IMR-90 (cell line): Measurements from ENCODE around the gene PRR36. TPM values are rescaled to one million over a fixed set of nuclear protein-coding genes. Genes with fewer than 3 reads are reported as not detected.

Experiments
- ATAC-seq: fragments of 200-7000 bp; cut with Tn5 transposase; 2 replicates; pipeline ENCODE4 v1.9.1; 2020; ENCODE audit warnings: low read depth, mild to moderate bottlenecking, moderate library complexity
- BruUV-seq: library from RNA; stranded (reverse); fragments of 400-500 nt; replicated peaks from 2 replicates; lab custom pipeline; 2021; lab: Mats Ljungman, UMichigan
- CTCF ChIA-PET: fragments of 300-600 bp; formaldehyde crosslinking; extraction: SDS; loops from one replicate; lab custom pipeline; 2021; ENCODE audit warnings: antibody characterized with exemption; lab: Yijun Ruan, JAX
- POLR2A ChIA-PET: fragments of 300-600 bp; sonication (Branson Sonifier 250); formaldehyde crosslinking; loops from one replicate; lab custom pipeline; 2022; ENCODE audit warnings: antibody characterized with exemption; ENCODE audit not compliant: unreplicated experiment; lab: Charles Lee
- DNase-seq: peaks from one replicate; pipeline ENCODE4 v3.0.0; 2013
- H2AFZ ChIP-seq: replicated peaks from 2 replicates; pipeline ENCODE3; 2013; ENCODE audit warnings: low read length, mild to moderate bottlenecking; ENCODE audit not compliant: poor library complexity
- H2AK5ac ChIP-seq: 2 replicates; pipeline ENCODE4 v1.6.1; 2013; ENCODE audit warnings: low read depth, low read length, inconsistent platforms
- H2AK9ac ChIP-seq: replicated peaks from 2 replicates; pipeline ENCODE3; 2013; ENCODE audit warnings: mild to moderate bottlenecking, low read depth, low read length, moderate library complexity; ENCODE audit not compliant: poor library complexity
- H2BK120ac ChIP-seq: 2 replicates; pipeline ENCODE4 v1.6.1; 2013; ENCODE audit warnings: low read depth, low read length, inconsistent platforms
- H2BK15ac ChIP-seq: 3 replicates; pipeline ENCODE4 v1.6.1; 2013; ENCODE audit warnings: low read depth, low read length, inconsistent platforms
- H2BK20ac ChIP-seq: 2 replicates; pipeline ENCODE4 v1.6.1; 2013; ENCODE audit warnings: low read depth, mild to moderate bottlenecking, inconsistent platforms, low read length, moderate library complexity
- H2BK5ac ChIP-seq: 2 replicates; pipeline ENCODE4 v1.6.1; 2013; ENCODE audit warnings: mild to moderate bottlenecking, low read depth, low read length, inconsistent platforms; ENCODE audit not compliant: poor library complexity, severe bottlenecking
- H3K14ac ChIP-seq: replicated peaks from 2 replicates; pipeline ENCODE4 v1.6.1; 2013; ENCODE audit warnings: low read depth, low read length, inconsistent platforms
- H3K18ac ChIP-seq: 2 replicates; pipeline ENCODE4 v1.6.1; 2013; ENCODE audit warnings: low read depth, low read length, control low read depth
- H3K23ac ChIP-seq: 2 replicates; pipeline ENCODE4 v1.6.1; 2013; ENCODE audit warnings: low read depth, low read length, inconsistent platforms
- H3K27ac ChIP-seq: 2 replicates; pipeline ENCODE4 v1.5.1; 2013; ENCODE audit warnings: mild to moderate bottlenecking, control low read depth, low read length; ENCODE audit not compliant: insufficient read depth
- H3K27me3 ChIP-seq: 2 replicates; pipeline ENCODE4 v1.6.1; 2013; ENCODE audit warnings: low read length; ENCODE audit not compliant: control insufficient read depth, insufficient read depth
- H3K36me3 ChIP-seq: 2 replicates; pipeline ENCODE4 v1.6.1; 2013; ENCODE audit warnings: low read length, mixed read lengths; ENCODE audit not compliant: control insufficient read depth, insufficient read depth
- H3K4ac ChIP-seq: 2 replicates; pipeline ENCODE4 v1.6.1; 2013; ENCODE audit warnings: low read depth, low read length, inconsistent platforms
- H3K4me1 ChIP-seq: 2 replicates; pipeline ENCODE4 v1.6.1; 2013; ENCODE audit warnings: low read length, mixed read lengths; ENCODE audit not compliant: control insufficient read depth, insufficient read depth
- H3K4me2 ChIP-seq: 2 replicates; pipeline ENCODE4 v1.6.1; 2013; ENCODE audit warnings: low read depth, mild to moderate bottlenecking, control low read depth, low read length, moderate library complexity
- H3K4me3 ChIP-seq: 2 replicates; pipeline ENCODE4 v1.5.1; 2013; ENCODE audit warnings: low read depth, mild to moderate bottlenecking, control low read depth, low read length, moderate library complexity; ENCODE audit not compliant: insufficient read depth
- H3K56ac ChIP-seq: 2 replicates; pipeline ENCODE4 v1.6.1; 2013; ENCODE audit warnings: low read length, inconsistent platforms; ENCODE audit not compliant: insufficient read depth; ENCODE audit errors: extremely low read depth
- H3K79me1 ChIP-seq, 2 experiments: 2 replicates each; pipeline ENCODE4 v1.6.1; 2013; ENCODE audit warnings: low read length in 2 of 2, inconsistent platforms in 1 of 2, low read depth in 1 of 2
- H3K9ac ChIP-seq: 2 replicates; pipeline ENCODE4 v1.6.1; 2013; ENCODE audit warnings: low read depth, low read length, control low read depth
- H3K9me1 ChIP-seq: 2 replicates; pipeline ENCODE4 v1.6.1; 2013; ENCODE audit warnings: low read length, inconsistent platforms; ENCODE audit not compliant: insufficient read depth
- H3K9me3 ChIP-seq: 2 replicates; pipeline ENCODE4 v1.6.1; 2013; ENCODE audit warnings: low read length; ENCODE audit not compliant: control insufficient read depth, insufficient read depth
- H4K20me1 ChIP-seq: 2 replicates; pipeline ENCODE4 v1.6.1; 2013; ENCODE audit warnings: low read length, inconsistent platforms; ENCODE audit not compliant: insufficient read depth
- H4K5ac ChIP-seq: 2 replicates; pipeline ENCODE4 v1.6.1; 2013; ENCODE audit warnings: mild to moderate bottlenecking, low read depth, low read length, control low read depth
- H4K8ac ChIP-seq, 2 experiments: 2 replicates each; pipeline ENCODE4 v1.6.1; 2013; ENCODE audit warnings: low read depth in 2 of 2, low read length in 2 of 2, control low read depth in 1 of 2, inconsistent platforms in 1 of 2
- H4K91ac ChIP-seq: 2 replicates; pipeline ENCODE4 v1.6.1; 2013; ENCODE audit warnings: low read depth, low read length, inconsistent platforms; ENCODE audit not compliant: insufficient read depth
- MAFK ChIP-seq: IDR thresholded peaks from 2 replicates; pipeline ENCODE4 v1.6.1; 2012; ENCODE audit warnings: low read depth, low read length, improper control_type of control experiment
- MAZ ChIP-seq: IDR thresholded peaks from 2 replicates; pipeline ENCODE4 v1.6.1; 2012; ENCODE audit warnings: low read depth, mild to moderate bottlenecking, low read length, improper control_type of control experiment, moderate library complexity, borderline replicate concordance
- MXI1 ChIP-seq: IDR thresholded peaks from 2 replicates; pipeline ENCODE4 v1.6.1; 2012; ENCODE audit warnings: low read depth, mild to moderate bottlenecking, low read length, moderate library complexity, borderline replicate concordance
- WGBS, 2 experiments: methylation state at CpG; one replicate each; pipeline versions ENCODE4 v1.1.5 to v1.1.7; 2013; ENCODE audit warnings: missing lambda C conversion rate in 2 of 2; ENCODE audit not compliant: insufficient read length in 1 of 2; ENCODE audit errors: extremely low coverage in 2 of 2; 5-methylcytosine and 5-hydroxymethylcytosine counted together
- dilution Hi-C: fragments of 300-500 bp; cut with HindIII; formaldehyde crosslinking; loops from one replicate; pipeline ENCODE4 v1.14.3; 2018; ENCODE audit warnings: low sequenced_read_pairs; ENCODE audit not compliant: unreplicated experiment
- in situ Hi-C: fragments of 300-500 bp; cut with MboI; formaldehyde crosslinking; loops from 3 replicates; pipeline ENCODE4 v1.14.3; 2019; ENCODE audit warnings: low sequenced_read_pairs, inconsistent platforms, mixed read lengths
- intact Hi-C: fragments of 100-400 bp; cut with micrococcal nuclease; formaldehyde crosslinking; loops from 2 replicates; pipeline ENCODE4 v1.10.0; 2022
- polyA plus RNA-seq, 3 experiments: library from polyadenylated mRNA; depleted of rRNA; stranded (reverse); fragments of >200 nt; gene quantifications; 2 replicates each; pipeline ENCODE4 v1.2.3, GENCODE V29; 2012; ENCODE audit warnings: low replicate concordance in 1 of 3
- total RNA-seq: library from RNA; depleted of rRNA; stranded (reverse); fragments of >200 nt; gene quantifications from 2 replicates; pipeline ENCODE4 v1.2.3, GENCODE V29; 2012
- TF ChIP-seq, protein P1 (sequence below): fragments of 150-350 bp; IDR thresholded peaks from 2 replicates; pipeline ENCODE4 v1.6.1; 2016; ENCODE audit warnings: low read depth, mild to moderate bottlenecking, low read length, moderate library complexity, borderline replicate concordance

Gene PRR36
- total and polyA plus RNA-seq, 2 of the 4 experiments (the other 2 are of a cell fraction): 0.02 TPM; not detected in 1

- Histone ChIP-seq H4K5ac (no peak overlapping the region), H3K4me3 (no peak overlapping the region), H3K14ac (no peak overlapping the region), H3K36me3 (peaks cover 16% of the 10 kb centered on the region), H3K4me2 (no peak overlapping the region), H4K91ac (no peak overlapping the region), H3K4ac (no peak overlapping the region), H3K9me1 (0 out of 2 replicates have a peak, but pooled peaks cover 5% of the 10 kb centered on the region), H3K27ac (no peak overlapping the region), H3K23ac (no peak overlapping the region), H2BK5ac (no peak overlapping the region), H3K9me3 (no peaks in the 10 kb centered on the region), H3K79me1 (peaks cover 0 to 20% of the 10 kb centered on the region in 2 experiments; a peak in 2 of 4 replicates), H4K20me1 (no peaks in the 10 kb centered on the region), H3K4me1 (0 out of 2 replicates have a peak, but pooled peaks cover 2% of the 10 kb centered on the region), H3K18ac (no peak overlapping the region), H2BK120ac (no peak overlapping the region), H2AFZ (no peak overlapping the region), H3K56ac (no peak overlapping the region), H2BK15ac (no peak overlapping the region), H2AK9ac (no peak overlapping the region), H4K8ac (no peak overlapping the region), H3K27me3 (no peaks in the 10 kb centered on the region), H2AK5ac (no peak overlapping the region), H3K9ac (no peak overlapping the region), H2BK20ac (no peak overlapping the region)
- intact Hi-C loops (no loop called here), in situ Hi-C loops (no loop called here), dilution Hi-C loops (no loop called here)
- no peak for TF ChIP-seq MAZ
- TF ChIP-seq, protein P1, sequence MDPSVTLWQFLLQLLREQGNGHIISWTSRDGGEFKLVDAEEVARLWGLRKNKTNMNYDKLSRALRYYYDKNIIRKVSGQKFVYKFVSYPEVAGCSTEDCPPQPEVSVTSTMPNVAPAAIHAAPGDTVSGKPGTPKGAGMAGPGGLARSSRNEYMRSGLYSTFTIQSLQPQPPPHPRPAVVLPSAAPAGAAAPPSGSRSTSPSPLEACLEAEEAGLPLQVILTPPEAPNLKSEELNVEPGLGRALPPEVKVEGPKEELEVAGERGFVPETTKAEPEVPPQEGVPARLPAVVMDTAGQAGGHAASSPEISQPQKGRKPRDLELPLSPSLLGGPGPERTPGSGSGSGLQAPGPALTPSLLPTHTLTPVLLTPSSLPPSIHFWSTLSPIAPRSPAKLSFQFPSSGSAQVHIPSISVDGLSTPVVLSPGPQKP: no peak
- TF ChIP-seq MXI1: no peak
- TF ChIP-seq MAFK: no peak
- DNase-seq: no peak
- no peak for ATAC-seq
- WGBS, 2 experiments: 74% methylated on average over 5 of the region's 11 CpGs; no CpG with 5 or more reads in 1 of the 2 experiments
- no TSS peak for BruUV-seq
- ChIA-PET POLR2A (no interaction called here), CTCF (interaction anchor here (0.6 kb wide), 1 partner anchor 12 kb away, joined by 3 read pairs; no protein-coding TSS in a partner anchor)
These were observed 23.1 kb upstream of the PRR36 start for GRCh38 chr19:7897292-7897691.
